C4-2B (cell line): ENCODE data around the gene ZNF423.

ENCODE experiments used
- H3K27ac ChIP-seq: fragments of 450-650 bp; 2 replicates; pipeline ENCODE4 v1.5.1; 2017
- ZFX ChIP-seq: fragments of 450-650 bp; IDR thresholded peaks from 2 replicates; pipeline ENCODE4 v1.6.1; 2017
- TF ChIP-seq, protein P1 (sequence below): fragments of 450-650 bp; conservative IDR thresholded peaks from 2 replicates; pipeline ENCODE4 v1.5.1; 2017; ENCODE audit warnings: mild to moderate bottlenecking

Gene ZNF423

DNA sequence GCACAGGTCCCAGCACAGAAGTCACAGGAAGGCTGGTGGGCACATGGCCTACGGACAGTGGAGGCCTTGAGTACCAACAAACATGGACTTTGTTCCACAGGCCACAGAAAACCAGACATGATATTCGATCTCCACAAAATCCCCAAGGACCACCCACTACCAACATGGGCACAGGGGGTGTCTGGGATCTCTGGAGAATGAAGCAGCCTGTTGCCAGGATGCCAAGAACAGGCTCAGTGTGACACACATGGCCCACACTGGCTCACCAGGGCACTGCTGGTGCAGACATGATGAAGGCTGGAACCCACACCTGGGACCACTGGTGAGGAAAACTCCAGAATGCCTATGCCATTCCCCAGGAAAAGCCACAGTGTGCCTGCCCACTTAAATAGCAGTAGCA is 362.1 kb downstream of the ZNF423 start:
- TF ChIP-seq, protein P1, sequence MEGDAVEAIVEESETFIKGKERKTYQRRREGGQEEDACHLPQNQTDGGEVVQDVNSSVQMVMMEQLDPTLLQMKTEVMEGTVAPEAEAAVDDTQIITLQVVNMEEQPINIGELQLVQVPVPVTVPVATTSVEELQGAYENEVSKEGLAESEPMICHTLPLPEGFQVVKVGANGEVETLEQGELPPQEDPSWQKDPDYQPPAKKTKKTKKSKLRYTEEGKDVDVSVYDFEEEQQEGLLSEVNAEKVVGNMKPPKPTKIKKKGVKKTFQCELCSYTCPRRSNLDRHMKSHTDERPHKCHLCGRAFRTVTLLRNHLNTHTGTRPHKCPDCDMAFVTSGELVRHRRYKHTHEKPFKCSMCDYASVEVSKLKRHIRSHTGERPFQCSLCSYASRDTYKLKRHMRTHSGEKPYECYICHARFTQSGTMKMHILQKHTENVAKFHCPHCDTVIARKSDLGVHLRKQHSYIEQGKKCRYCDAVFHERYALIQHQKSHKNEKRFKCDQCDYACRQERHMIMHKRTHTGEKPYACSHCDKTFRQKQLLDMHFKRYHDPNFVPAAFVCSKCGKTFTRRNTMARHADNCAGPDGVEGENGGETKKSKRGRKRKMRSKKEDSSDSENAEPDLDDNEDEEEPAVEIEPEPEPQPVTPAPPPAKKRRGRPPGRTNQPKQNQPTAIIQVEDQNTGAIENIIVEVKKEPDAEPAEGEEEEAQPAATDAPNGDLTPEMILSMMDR: no peak
- TF ChIP-seq ZFX: no peak
- no peak overlapping the region for H3K27ac ChIP-seq

DNA sequence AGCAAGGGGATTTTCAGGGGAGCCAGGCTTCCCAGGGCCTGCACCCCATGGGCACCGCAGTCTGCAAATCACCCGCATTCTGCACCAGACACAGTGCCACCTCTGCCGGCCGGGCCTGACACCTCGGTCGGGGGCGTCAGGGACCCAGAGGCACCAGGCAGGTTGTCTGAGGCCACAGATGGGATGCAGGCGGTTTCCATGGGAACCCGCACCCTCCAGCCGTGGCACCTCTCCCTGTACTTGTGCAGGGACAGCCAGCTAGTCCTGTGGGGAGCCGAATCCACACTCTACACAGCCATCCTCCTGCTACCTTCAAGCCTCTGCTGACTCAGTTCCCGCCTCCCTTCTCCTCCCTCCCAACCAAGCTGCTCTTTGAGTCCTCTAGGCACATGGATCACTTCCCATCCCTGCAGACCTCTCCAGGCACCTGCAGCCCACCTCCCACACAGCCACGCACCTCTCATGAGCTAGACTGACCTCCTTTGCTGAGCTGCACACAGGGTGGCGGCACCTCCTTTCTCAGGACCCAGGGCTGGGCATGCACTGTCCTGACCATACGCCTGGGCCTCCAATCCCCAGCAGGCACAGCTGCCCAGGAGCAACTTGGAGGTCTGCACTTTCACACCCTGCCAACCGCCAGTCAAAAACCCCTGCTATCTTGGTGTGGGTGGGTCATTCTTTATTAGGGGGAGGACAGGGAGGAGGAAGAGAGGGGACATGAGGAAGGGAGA is 362.9 kb downstream of the ZNF423 start:
- no peak overlapping the region for H3K27ac ChIP-seq
- TF ChIP-seq, protein P1: no peak
- TF ChIP-seq ZFX: no peak

DNA sequence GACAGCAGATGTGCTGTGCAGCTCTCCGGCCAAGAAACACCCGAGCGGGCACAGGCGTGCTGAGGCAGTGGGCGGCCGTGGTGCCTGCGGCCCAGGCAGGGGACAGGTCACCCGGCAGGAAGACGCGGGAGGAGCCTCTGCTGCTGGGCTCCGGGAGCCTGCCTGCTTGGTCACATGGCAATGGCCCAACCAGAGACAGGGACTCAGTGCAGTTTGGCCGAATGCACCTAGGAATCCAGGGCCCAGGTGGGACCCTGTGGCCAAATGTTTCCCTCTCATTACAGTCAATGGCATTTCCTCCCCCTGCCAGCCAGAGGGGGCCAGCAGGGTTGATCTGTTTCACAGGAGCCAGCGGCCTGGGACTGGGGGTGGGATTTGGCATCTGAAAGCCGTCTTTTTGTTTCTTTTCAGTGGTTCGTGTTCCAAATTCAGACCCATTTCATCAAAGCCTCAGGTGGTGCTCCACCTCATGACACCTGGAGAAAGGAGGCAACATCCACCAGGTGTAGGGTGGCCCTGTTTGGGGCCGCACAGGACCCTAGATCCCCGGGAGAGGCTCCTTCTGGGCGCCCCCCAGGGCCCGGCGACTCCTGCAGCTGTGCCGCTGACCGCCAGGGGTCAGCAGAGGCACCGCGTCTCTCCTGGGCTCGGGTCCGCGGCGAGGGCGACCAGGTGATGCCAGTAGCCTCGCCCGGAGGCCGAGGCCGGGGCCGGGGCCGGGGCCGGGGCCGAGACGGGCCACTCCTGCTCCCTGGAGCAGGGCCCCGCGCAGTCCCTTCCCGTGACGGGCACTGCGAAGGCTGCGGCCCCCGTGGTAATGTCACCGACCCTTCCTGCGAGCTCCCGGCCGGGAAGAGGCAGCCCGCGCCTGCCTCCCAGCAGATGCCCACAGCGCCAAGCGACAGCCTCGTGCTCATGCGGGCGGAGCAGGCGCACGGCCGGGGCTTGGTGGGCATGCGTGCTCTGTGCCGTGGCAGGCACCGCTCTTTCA is 363.8 kb downstream of the ZNF423 start:
- TF ChIP-seq, protein P1: peak; percentile 96
- no peak for TF ChIP-seq ZFX
- no peak overlapping the region; the same call in 1 of the 2 replicates for H3K27ac ChIP-seq

DNA sequence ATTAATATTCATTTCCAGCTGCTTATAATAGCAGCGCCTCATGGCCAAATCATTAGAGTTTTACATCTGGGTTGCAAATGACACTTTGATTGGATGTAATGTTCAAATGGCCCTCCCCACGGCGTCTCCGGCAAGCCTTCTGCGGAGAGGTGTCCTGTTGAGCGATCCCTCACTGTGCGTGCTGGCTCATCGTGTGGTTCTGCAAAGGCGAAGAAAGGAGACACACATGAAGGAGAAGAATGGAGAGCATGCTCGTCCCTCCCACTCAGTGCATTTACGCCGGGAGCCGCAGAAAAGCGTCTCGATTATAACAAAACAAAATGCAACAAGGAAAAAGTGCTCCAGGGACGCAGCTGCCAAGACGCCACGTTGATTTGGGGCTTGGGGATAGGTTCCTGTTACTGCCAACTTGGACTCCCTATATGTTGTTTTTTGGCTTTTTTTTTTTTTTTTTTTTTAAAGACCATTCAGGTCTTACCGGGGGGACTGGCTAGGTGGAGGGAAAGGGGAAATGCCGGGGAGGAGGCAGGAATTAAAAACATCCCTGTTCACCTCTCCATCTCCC is 364.7 kb downstream of the ZNF423 start:
- TF ChIP-seq, protein P1: no peak
- no peak for TF ChIP-seq ZFX
- no peak overlapping the region for H3K27ac ChIP-seq

DNA sequence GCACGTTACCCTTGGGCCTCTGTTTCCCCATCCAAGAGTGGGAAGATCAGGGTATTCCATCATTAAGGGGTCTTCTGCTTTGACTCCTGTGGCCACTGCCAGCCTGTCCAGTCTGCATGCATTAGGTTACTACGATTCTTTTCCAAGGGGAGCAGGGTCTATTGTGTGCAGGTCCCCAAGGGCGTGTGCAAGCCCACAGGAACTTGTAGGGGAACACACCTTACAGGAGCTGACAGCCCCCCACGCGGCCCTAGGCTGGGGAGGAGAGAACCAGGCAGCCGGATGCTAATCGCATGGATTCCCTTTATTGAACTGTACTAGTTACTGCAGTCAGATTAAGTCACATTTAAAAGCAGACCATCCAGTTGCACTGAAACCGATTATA is 365.6 kb downstream of the ZNF423 start:
- no peak for TF ChIP-seq ZFX
- TF ChIP-seq, protein P1: no peak
- no peak overlapping the region for H3K27ac ChIP-seq

DNA sequence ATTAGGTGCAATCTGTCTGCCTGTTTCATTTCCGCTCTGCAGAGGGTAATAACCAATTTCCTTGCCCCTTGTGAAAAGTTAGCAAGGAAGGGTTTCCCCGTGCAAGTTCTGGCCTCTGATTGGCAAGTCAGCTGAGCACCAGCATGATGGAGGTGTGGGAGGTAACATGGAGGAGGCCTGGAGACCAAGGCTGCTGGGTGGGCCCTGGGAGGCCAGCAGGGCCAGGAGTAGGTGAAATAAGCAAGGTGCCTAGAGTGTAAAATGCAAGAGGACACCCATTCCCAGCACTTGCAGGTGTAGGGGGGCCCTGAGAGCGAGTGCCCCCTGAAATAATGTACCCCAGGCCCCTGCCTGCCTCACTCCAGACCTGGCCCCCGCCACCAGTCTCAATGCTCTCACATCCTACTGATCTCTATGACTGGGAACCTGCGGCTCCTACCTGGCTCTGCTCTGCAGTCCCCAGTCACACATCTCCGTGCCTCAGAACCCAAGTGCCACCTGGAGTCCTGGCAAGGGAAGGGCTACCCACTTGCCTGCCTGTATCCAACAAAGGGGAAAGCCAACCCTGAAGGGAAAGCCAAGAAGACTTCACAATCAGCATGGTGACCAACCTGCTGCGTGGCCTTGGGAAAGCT is 366.1 kb downstream of the ZNF423 start:
- TF ChIP-seq ZFX: no peak
- TF ChIP-seq, protein P1: no peak
- no peak overlapping the region for H3K27ac ChIP-seq
